Large intestine (tissue), 3 donors: ENCODE results near the gene GRK5. TPM values are rescaled to one million over a fixed set of nuclear protein-coding genes. Genes with fewer than 3 reads are reported as not detected.

Experiments
- DNase-seq, 2 donors: peaks; one replicate each; pipeline versions ENCODE4 v3.0.0 to v3.0.0-alpha.2; 2013
- H3K27ac ChIP-seq: one replicate; pipeline ENCODE4 v1.5.1; 2013; ENCODE audit warnings: low read length
- H3K27me3 ChIP-seq: 2 replicates; pipeline ENCODE4 v1.6.1; 2013; ENCODE audit warnings: low read length; ENCODE audit not compliant: control insufficient read depth, insufficient read depth
- H3K36me3 ChIP-seq: 2 replicates; pipeline ENCODE4 v1.6.1; 2013; ENCODE audit warnings: low read length; ENCODE audit not compliant: control insufficient read depth, insufficient read depth
- H3K4me1 ChIP-seq: one replicate; pipeline ENCODE4 v1.6.1; 2013; ENCODE audit warnings: low read length; ENCODE audit not compliant: control insufficient read depth, insufficient read depth
- H3K4me3 ChIP-seq: one replicate; pipeline ENCODE4 v1.5.1; 2013; ENCODE audit warnings: low read length
- H3K9me3 ChIP-seq: one replicate; pipeline ENCODE4 v1.6.1; 2013; ENCODE audit warnings: mild to moderate bottlenecking, low read depth, low read length, moderate library complexity; ENCODE audit not compliant: control insufficient read depth
- WGBS: methylation state at CpG from one replicate; pipeline ENCODE4 v1.1.5; 2013; ENCODE audit warnings: low lambda C conversion rate; ENCODE audit not compliant: insufficient coverage; 5-methylcytosine and 5-hydroxymethylcytosine counted together
- polyA plus RNA-seq: library from polyadenylated mRNA; unstranded; fragments of 120-200 nt; gene quantifications from one replicate; pipeline ENCODE4 v1.2.1, GENCODE V29; 2013

Gene GRK5
- polyA plus RNA-seq, 1 donor: 38.8 TPM

DNA sequence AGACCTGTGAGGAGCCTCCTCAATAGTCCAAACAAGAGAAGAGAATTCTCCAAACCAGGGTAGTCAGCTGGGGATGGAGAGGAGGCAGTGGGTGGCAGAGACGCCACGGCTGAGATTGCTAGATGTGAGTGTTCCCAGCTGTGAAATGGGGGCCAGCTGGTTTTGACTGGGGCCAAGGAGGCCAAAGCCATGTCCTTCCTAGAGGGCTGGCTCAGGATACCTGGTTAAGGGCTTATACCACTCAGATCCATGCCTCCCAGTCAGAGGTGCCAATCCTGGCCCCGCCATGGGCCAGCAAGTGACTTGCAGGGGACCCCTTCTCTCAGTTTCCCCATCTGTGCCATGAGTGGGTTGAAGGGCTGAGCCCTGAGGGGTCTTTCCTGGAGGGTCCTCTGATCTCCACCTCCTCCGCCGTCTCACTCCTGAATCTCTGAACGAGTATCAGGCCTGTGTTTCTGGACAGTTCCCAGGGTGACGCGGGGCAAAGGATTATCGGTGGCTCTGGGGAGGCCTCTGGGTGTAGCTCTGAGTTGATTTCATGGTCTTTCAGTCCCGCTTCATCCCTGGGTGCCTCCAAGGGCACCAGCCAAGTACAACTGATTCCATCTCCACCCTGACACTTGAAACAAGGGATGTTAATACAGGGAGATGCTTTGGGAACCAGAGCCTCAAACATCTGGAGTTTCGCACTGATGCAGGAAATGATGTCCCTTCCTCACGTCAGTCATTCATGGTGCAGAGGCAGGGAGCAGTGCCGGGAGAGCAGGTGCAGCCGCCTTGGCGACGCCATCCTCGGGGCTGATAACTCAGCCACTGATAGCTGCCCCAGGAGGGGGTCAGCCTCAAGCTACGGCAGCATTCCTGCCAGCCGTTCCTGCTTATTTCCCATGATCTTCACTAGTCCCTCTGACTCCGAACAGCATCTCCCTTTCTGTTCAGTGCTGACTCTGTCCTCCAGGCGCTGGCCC is 208.4 kb downstream of the GRK5 start:
- Histone ChIP-seq H3K4me3 (no peak overlapping the region), H3K9me3 (no peaks in the 10 kb centered on the region), H3K27ac (no peak overlapping the region), H3K27me3 (no peaks in the 10 kb centered on the region), H3K4me1 (peaks cover 23% of the 10 kb centered on the region), H3K36me3 (peaks cover 6% of the 10 kb centered on the region)
- WGBS: 100% methylated on average over 1 of the region's 21 CpGs
- no peak for DNase-seq

GRCh38 chr10:119416855-119417254 is 209.5 kb downstream of the GRK5 start:
- Histone ChIP-seq H3K36me3 (peaks cover 10% of the 10 kb centered on the region), H3K27me3 (no peaks in the 10 kb centered on the region), H3K27ac (no peak overlapping the region), H3K4me3 (no peak overlapping the region), H3K9me3 (no peaks in the 10 kb centered on the region), H3K4me1 (peaks cover 23% of the 10 kb centered on the region)
- DNase-seq: peak in 1 of 2 donors; percentile 51
- no CpG with 5 or more reads among the region's 10 CpGs for WGBS

DNA sequence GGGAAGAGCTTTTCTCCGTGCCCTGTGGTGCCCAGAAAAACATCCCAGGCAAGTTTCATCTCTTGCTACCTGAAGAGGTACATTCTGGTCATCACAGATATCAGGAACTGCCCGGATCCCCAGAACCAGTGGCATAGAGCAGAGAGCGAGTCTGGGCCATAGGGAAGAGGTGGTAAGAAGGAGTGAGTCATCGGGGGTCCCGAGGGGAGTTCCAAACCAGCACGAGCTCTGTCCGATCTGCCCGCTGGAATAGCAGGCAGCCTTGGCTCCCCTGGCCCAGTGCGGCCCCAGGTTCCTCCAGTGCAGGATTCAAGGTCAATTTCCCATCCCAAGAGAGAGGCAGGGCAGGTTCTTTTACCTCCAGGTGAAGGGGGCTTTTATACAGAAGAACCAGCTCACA is 210.5 kb downstream of the GRK5 start:
- no peak for DNase-seq
- H3K27ac ChIP-seq: no peak overlapping the region
- no CpG with 5 or more reads among the region's 9 CpGs for WGBS

GRCh38 chr10:119418362-119418761 is 211.0 kb downstream of the GRK5 start:
- no peak for DNase-seq
- no CpG with 5 or more reads among the region's 4 CpGs for WGBS
- Histone ChIP-seq H3K27ac (no peak overlapping the region), H3K9me3 (no peaks in the 10 kb centered on the region), H3K4me1 (peaks cover 11% of the 10 kb centered on the region), H3K4me3 (no peak overlapping the region), H3K36me3 (peaks cover 21% of the 10 kb centered on the region), H3K27me3 (no peaks in the 10 kb centered on the region)

More for the DNA sequence above, 210.5 kb downstream of the GRK5 start:
- Histone ChIP-seq H3K36me3 (peaks cover 15% of the 10 kb centered on the region), H3K9me3 (no peaks in the 10 kb centered on the region), H3K4me1 (peaks cover 15% of the 10 kb centered on the region), H3K4me3 (no peak overlapping the region), H3K27me3 (no peaks in the 10 kb centered on the region)

- no peak overlapping the region for H3K27ac ChIP-seq
- no CpG with 5 or more reads among the region's 2 CpGs for WGBS
- H3K4me1 ChIP-seq: no peaks in the 10 kb centered on the region
- H3K4me3 ChIP-seq: no peak overlapping the region
- no peak for DNase-seq
- no peaks in the 10 kb centered on the region for H3K27me3 ChIP-seq
- peaks cover 32% of the 10 kb centered on the region for H3K36me3 ChIP-seq
- no peaks in the 10 kb centered on the region for H3K9me3 ChIP-seq
These were observed 212.6 kb downstream of the GRK5 start for GRCh38 chr10:119419931-119420330.

GRCh38 chr10:119420950-119421875 is 213.8 kb downstream of the GRK5 start:
- DNase-seq: no peak
- Histone ChIP-seq H3K36me3 (peaks cover 39% of the 10 kb centered on the region), H3K9me3 (no peaks in the 10 kb centered on the region), H3K27me3 (no peaks in the 10 kb centered on the region), H3K4me1 (no peaks in the 10 kb centered on the region), H3K4me3 (no peak overlapping the region), H3K27ac (no peak overlapping the region)
- no CpG with 5 or more reads among the region's 13 CpGs for WGBS

DNA sequence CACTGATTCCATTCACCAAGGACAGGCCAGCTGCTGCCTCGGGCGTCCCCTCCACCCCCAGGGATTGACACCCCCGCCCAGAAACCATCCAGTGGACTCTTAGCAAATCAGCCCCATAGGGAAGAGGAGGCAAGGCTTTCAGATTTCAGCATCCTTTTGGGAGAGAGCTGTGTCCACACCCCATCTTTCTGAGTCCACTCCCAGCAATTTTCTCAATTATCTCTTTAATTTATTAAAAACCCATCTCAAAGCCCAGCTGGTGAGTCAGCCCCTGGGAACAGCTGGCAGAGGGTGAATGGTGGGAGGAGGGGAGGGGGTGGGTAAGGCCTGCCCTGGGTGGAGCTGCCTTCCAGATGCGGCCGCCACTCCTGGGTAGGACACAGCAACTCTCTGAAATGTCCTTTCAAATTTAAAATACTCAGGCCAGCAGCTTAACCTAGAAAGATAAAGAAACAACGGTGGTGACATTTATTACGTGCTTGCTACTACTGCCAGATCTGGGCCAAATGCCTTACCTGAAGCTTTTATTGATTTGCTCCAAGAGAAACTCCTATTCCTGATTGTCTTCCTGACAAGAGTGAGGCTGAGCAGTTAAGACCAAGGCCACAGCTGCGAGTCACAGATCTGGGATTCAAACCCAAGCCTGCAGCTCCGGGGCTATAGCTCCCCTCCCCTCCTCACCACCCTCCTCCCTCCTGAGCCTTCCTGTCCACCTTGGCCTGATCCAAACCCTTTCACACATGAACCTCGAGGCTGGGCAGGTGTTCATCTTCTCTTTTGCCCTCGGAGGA is 214.7 kb downstream of the GRK5 start:
- 20% methylated on average over 1 of the region's 11 CpGs for WGBS
- Histone ChIP-seq H3K4me3 (no peak overlapping the region), H3K27me3 (no peaks in the 10 kb centered on the region), H3K4me1 (no peaks in the 10 kb centered on the region), H3K27ac (no peak overlapping the region), H3K9me3 (no peaks in the 10 kb centered on the region), H3K36me3 (peaks cover 47% of the 10 kb centered on the region)
- DNase-seq: no peak

DNA sequence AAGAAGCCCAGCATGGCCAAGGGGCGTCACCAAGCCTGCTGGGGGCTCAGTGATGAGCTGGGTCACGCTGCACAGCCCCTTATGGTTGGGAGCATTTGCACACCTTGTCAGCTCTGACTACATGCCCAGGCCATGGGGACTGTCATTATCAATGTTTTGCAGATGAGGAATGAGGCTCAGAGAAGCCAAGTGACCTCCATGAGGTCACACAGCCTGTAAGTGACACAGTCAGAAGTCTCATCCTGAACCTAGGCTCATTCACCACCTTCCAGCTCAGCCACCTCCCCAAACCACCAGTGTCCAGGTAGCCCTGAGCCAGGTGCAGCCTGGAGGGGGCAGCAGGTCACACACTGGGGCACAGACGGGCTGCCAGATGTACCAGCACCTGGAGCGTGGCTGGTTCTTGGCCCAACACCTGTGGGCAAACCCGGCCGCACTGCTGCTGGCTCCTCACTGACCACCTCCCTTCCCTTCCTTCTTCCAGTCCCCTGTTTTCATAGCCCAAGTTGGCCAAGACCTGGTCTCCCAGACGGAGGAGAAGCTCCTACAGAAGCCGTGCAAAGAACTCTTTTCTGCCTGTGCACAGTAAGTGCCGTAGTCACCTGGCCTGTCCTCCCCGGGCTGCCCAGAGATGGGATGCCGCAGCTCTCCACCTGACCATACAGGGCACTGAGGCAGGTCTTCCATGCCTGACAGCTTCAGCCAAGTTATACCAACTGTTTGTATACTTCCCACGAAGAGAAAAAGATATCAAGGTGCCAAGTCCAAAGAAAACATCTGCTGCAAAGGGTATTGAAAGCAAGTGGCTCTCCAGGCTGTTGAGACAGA is 215.5 kb downstream of the GRK5 start:
- no peak overlapping the region for H3K27ac ChIP-seq
- WGBS: no CpG with 5 or more reads among the region's 12 CpGs

GRCh38 chr10:119423510-119424257 is 216.3 kb downstream of the GRK5 start:
- no peak for DNase-seq
- peaks cover 63% of the 10 kb centered on the region for H3K36me3 ChIP-seq
- H3K27ac ChIP-seq: no peak overlapping the region
- H3K4me3 ChIP-seq: no peak overlapping the region
- no peaks in the 10 kb centered on the region for H3K27me3 ChIP-seq
- no CpG with 5 or more reads among the region's 7 CpGs for WGBS
- H3K4me1 ChIP-seq: no peaks in the 10 kb centered on the region
- no peaks in the 10 kb centered on the region for H3K9me3 ChIP-seq

More for the DNA sequence above, 215.5 kb downstream of the GRK5 start:
- Histone ChIP-seq H3K9me3 (no peaks in the 10 kb centered on the region), H3K4me1 (no peaks in the 10 kb centered on the region), H3K4me3 (no peak overlapping the region), H3K27me3 (no peaks in the 10 kb centered on the region), H3K36me3 (peaks cover 55% of the 10 kb centered on the region)
- no peak for DNase-seq
